IMR-90 (cell line): ENCODE measurements around the gene AGO3. TPM values are rescaled to one million over a fixed set of nuclear protein-coding genes. Genes with fewer than 3 reads are reported as not detected.

Experiments
- ATAC-seq: fragments of 200-7000 bp; cut with Tn5 transposase; 2 replicates; pipeline ENCODE4 v1.9.1; 2020; ENCODE audit warnings: low read depth, mild to moderate bottlenecking, moderate library complexity
- BruUV-seq: library from RNA; stranded (reverse); fragments of 400-500 nt; replicated peaks from 2 replicates; lab custom pipeline; 2021; lab: Mats Ljungman, UMichigan
- CTCF ChIA-PET: fragments of 300-600 bp; formaldehyde crosslinking; extraction: SDS; loops from one replicate; lab custom pipeline; 2021; ENCODE audit warnings: antibody characterized with exemption; lab: Yijun Ruan, JAX
- POLR2A ChIA-PET: fragments of 300-600 bp; sonication (Branson Sonifier 250); formaldehyde crosslinking; loops from one replicate; lab custom pipeline; 2022; ENCODE audit warnings: antibody characterized with exemption; ENCODE audit not compliant: unreplicated experiment; lab: Charles Lee
- DNase-seq: peaks from one replicate; pipeline ENCODE4 v3.0.0; 2013
- H2AFZ ChIP-seq: replicated peaks from 2 replicates; pipeline ENCODE3; 2013; ENCODE audit warnings: low read length, mild to moderate bottlenecking; ENCODE audit not compliant: poor library complexity
- H2AK5ac ChIP-seq: 2 replicates; pipeline ENCODE4 v1.6.1; 2013; ENCODE audit warnings: low read depth, low read length, inconsistent platforms
- H2AK9ac ChIP-seq: replicated peaks from 2 replicates; pipeline ENCODE3; 2013; ENCODE audit warnings: mild to moderate bottlenecking, low read depth, low read length, moderate library complexity; ENCODE audit not compliant: poor library complexity
- H2BK120ac ChIP-seq: 2 replicates; pipeline ENCODE4 v1.6.1; 2013; ENCODE audit warnings: low read depth, low read length, inconsistent platforms
- H2BK15ac ChIP-seq: 3 replicates; pipeline ENCODE4 v1.6.1; 2013; ENCODE audit warnings: low read depth, low read length, inconsistent platforms
- H2BK20ac ChIP-seq: 2 replicates; pipeline ENCODE4 v1.6.1; 2013; ENCODE audit warnings: low read depth, mild to moderate bottlenecking, inconsistent platforms, low read length, moderate library complexity
- H2BK5ac ChIP-seq: 2 replicates; pipeline ENCODE4 v1.6.1; 2013; ENCODE audit warnings: mild to moderate bottlenecking, low read depth, low read length, inconsistent platforms; ENCODE audit not compliant: poor library complexity, severe bottlenecking
- H3K14ac ChIP-seq: replicated peaks from 2 replicates; pipeline ENCODE4 v1.6.1; 2013; ENCODE audit warnings: low read depth, low read length, inconsistent platforms
- H3K18ac ChIP-seq: 2 replicates; pipeline ENCODE4 v1.6.1; 2013; ENCODE audit warnings: low read depth, low read length, control low read depth
- H3K23ac ChIP-seq: 2 replicates; pipeline ENCODE4 v1.6.1; 2013; ENCODE audit warnings: low read depth, low read length, inconsistent platforms
- H3K27ac ChIP-seq: 2 replicates; pipeline ENCODE4 v1.5.1; 2013; ENCODE audit warnings: mild to moderate bottlenecking, control low read depth, low read length; ENCODE audit not compliant: insufficient read depth
- H3K27me3 ChIP-seq: 2 replicates; pipeline ENCODE4 v1.6.1; 2013; ENCODE audit warnings: low read length; ENCODE audit not compliant: control insufficient read depth, insufficient read depth
- H3K36me3 ChIP-seq: 2 replicates; pipeline ENCODE4 v1.6.1; 2013; ENCODE audit warnings: low read length, mixed read lengths; ENCODE audit not compliant: control insufficient read depth, insufficient read depth
- H3K4ac ChIP-seq: 2 replicates; pipeline ENCODE4 v1.6.1; 2013; ENCODE audit warnings: low read depth, low read length, inconsistent platforms
- H3K4me1 ChIP-seq: 2 replicates; pipeline ENCODE4 v1.6.1; 2013; ENCODE audit warnings: low read length, mixed read lengths; ENCODE audit not compliant: control insufficient read depth, insufficient read depth
- H3K4me2 ChIP-seq: 2 replicates; pipeline ENCODE4 v1.6.1; 2013; ENCODE audit warnings: low read depth, mild to moderate bottlenecking, control low read depth, low read length, moderate library complexity
- H3K4me3 ChIP-seq: 2 replicates; pipeline ENCODE4 v1.5.1; 2013; ENCODE audit warnings: low read depth, mild to moderate bottlenecking, control low read depth, low read length, moderate library complexity; ENCODE audit not compliant: insufficient read depth
- H3K56ac ChIP-seq: 2 replicates; pipeline ENCODE4 v1.6.1; 2013; ENCODE audit warnings: low read length, inconsistent platforms; ENCODE audit not compliant: insufficient read depth; ENCODE audit errors: extremely low read depth
- H3K79me1 ChIP-seq, 2 experiments: 2 replicates each; pipeline ENCODE4 v1.6.1; 2013; ENCODE audit warnings: low read length in 2 of 2, inconsistent platforms in 1 of 2, low read depth in 1 of 2
- H3K9ac ChIP-seq: 2 replicates; pipeline ENCODE4 v1.6.1; 2013; ENCODE audit warnings: low read depth, low read length, control low read depth
- H3K9me1 ChIP-seq: 2 replicates; pipeline ENCODE4 v1.6.1; 2013; ENCODE audit warnings: low read length, inconsistent platforms; ENCODE audit not compliant: insufficient read depth
- H3K9me3 ChIP-seq: 2 replicates; pipeline ENCODE4 v1.6.1; 2013; ENCODE audit warnings: low read length; ENCODE audit not compliant: control insufficient read depth, insufficient read depth
- H4K20me1 ChIP-seq: 2 replicates; pipeline ENCODE4 v1.6.1; 2013; ENCODE audit warnings: low read length, inconsistent platforms; ENCODE audit not compliant: insufficient read depth
- H4K5ac ChIP-seq: 2 replicates; pipeline ENCODE4 v1.6.1; 2013; ENCODE audit warnings: mild to moderate bottlenecking, low read depth, low read length, control low read depth
- H4K8ac ChIP-seq, 2 experiments: 2 replicates each; pipeline ENCODE4 v1.6.1; 2013; ENCODE audit warnings: low read depth in 2 of 2, low read length in 2 of 2, control low read depth in 1 of 2, inconsistent platforms in 1 of 2
- H4K91ac ChIP-seq: 2 replicates; pipeline ENCODE4 v1.6.1; 2013; ENCODE audit warnings: low read depth, low read length, inconsistent platforms; ENCODE audit not compliant: insufficient read depth
- CEBPB ChIP-seq: IDR thresholded peaks from 2 replicates; pipeline ENCODE4 v1.6.1; 2012; ENCODE audit warnings: low read depth, low read length, improper control_type of control experiment
- ELK1 ChIP-seq: fragments of 150-350 bp; IDR thresholded peaks from 2 replicates; pipeline ENCODE4 v1.6.1; 2016; ENCODE audit warnings: low read depth, mild to moderate bottlenecking, low read length, moderate library complexity, borderline replicate concordance
- FOS ChIP-seq: fragments of 150-350 bp; IDR thresholded peaks from 2 replicates; pipeline ENCODE4 v1.6.1; 2016; ENCODE audit warnings: low read depth, low read length
- MAFK ChIP-seq: IDR thresholded peaks from 2 replicates; pipeline ENCODE4 v1.6.1; 2012; ENCODE audit warnings: low read depth, low read length, improper control_type of control experiment
- MXI1 ChIP-seq: IDR thresholded peaks from 2 replicates; pipeline ENCODE4 v1.6.1; 2012; ENCODE audit warnings: low read depth, mild to moderate bottlenecking, low read length, moderate library complexity, borderline replicate concordance
- NFE2L2 ChIP-seq: fragments of 150-350 bp; IDR thresholded peaks from 2 replicates; pipeline ENCODE4 v1.6.1; 2016; ENCODE audit warnings: low read depth, mild to moderate bottlenecking, low read length
- POLR2A ChIP-seq: IDR thresholded peaks from 2 replicates; pipeline ENCODE4 v1.6.1; 2012; ENCODE audit warnings: mild to moderate bottlenecking, low read depth, low read length
- RAD21 ChIP-seq: IDR thresholded peaks from 2 replicates; pipeline ENCODE4 v1.6.1; 2012; ENCODE audit warnings: low read length, improper control_type of control experiment
- RCOR1 ChIP-seq: IDR thresholded peaks from 2 replicates; pipeline ENCODE4 v1.6.1; 2012; ENCODE audit warnings: mild to moderate bottlenecking, low read length, improper control_type of control experiment; ENCODE audit not compliant: insufficient replicate concordance
- RFX5 ChIP-seq: IDR thresholded peaks from 2 replicates; pipeline ENCODE4 v1.8.0; 2012; ENCODE audit warnings: low read depth, mild to moderate bottlenecking, low read length, moderate library complexity
- SMC3 ChIP-seq: fragments of 150-350 bp; IDR thresholded peaks from 2 replicates; pipeline ENCODE4 v1.6.1; 2016; ENCODE audit warnings: low read depth, mild to moderate bottlenecking, antibody characterized with exemption, low read length, moderate library complexity
- WGBS, 2 experiments: methylation state at CpG; one replicate each; pipeline versions ENCODE4 v1.1.5 to v1.1.7; 2013; ENCODE audit warnings: missing lambda C conversion rate in 2 of 2; ENCODE audit not compliant: insufficient read length in 1 of 2; ENCODE audit errors: extremely low coverage in 2 of 2; 5-methylcytosine and 5-hydroxymethylcytosine counted together
- dilution Hi-C: fragments of 300-500 bp; cut with HindIII; formaldehyde crosslinking; loops from one replicate; pipeline ENCODE4 v1.14.3; 2018; ENCODE audit warnings: low sequenced_read_pairs; ENCODE audit not compliant: unreplicated experiment
- in situ Hi-C: fragments of 300-500 bp; cut with MboI; formaldehyde crosslinking; loops from 3 replicates; pipeline ENCODE4 v1.14.3; 2019; ENCODE audit warnings: low sequenced_read_pairs, inconsistent platforms, mixed read lengths
- intact Hi-C: fragments of 100-400 bp; cut with micrococcal nuclease; formaldehyde crosslinking; loops from 2 replicates; pipeline ENCODE4 v1.10.0; 2022
- polyA plus RNA-seq, 3 experiments: library from polyadenylated mRNA; depleted of rRNA; stranded (reverse); fragments of >200 nt; gene quantifications; 2 replicates each; pipeline ENCODE4 v1.2.3, GENCODE V29; 2012; ENCODE audit warnings: low replicate concordance in 1 of 3
- total RNA-seq: library from RNA; depleted of rRNA; stranded (reverse); fragments of >200 nt; gene quantifications from 2 replicates; pipeline ENCODE4 v1.2.3, GENCODE V29; 2012

The AGO3 gene
- total and polyA plus RNA-seq, 2 of the 4 experiments (the other 2 are of a cell fraction), result 8.9 to 25.6 TPM

- Histone ChIP-seq H4K91ac (no peak overlapping the region), H3K9me1 (peaks cover 3% of the 10 kb centered on the region; the same call in 1 of the 2 replicates), H3K4me2 (no peak overlapping the region; the same call in 1 of the 2 replicates), H3K4me3 (no peak overlapping the region), H3K56ac (no peak overlapping the region), H3K18ac (no peak overlapping the region), H3K79me1 (no peaks in the 10 kb centered on the region), H4K20me1 (no peaks in the 10 kb centered on the region), H3K9ac (no peak overlapping the region), H3K23ac (no peak overlapping the region), H2AK5ac (no peak overlapping the region), H3K4me1 (no peaks in the 10 kb centered on the region), H3K14ac (no peak overlapping the region), H2AK9ac (no peak overlapping the region), H3K4ac (no peak overlapping the region), H3K9me3 (no peaks in the 10 kb centered on the region), H2BK5ac (no peak overlapping the region), H3K27ac (no peak overlapping the region), H2AFZ (no peak overlapping the region), H2BK20ac (no peak overlapping the region), H4K5ac (no peak overlapping the region), H2BK15ac (no peak overlapping the region), H4K8ac (no peak overlapping the region), H3K36me3 (no peaks in the 10 kb centered on the region), H2BK120ac (no peak overlapping the region), H3K27me3 (no peaks in the 10 kb centered on the region; the same call in 1 of the 2 replicates)
- ATAC-seq (no peak), DNase-seq (no peak)
- ChIA-PET CTCF (no interaction called here), POLR2A (no interaction called here)
- dilution Hi-C loops, result no loop called here
- WGBS, 2 experiments, result no CpG with 5 or more reads among the region's 6 CpGs
- in situ Hi-C loops, result no loop called here
- BruUV-seq, result no TSS peak
- TF ChIP-seq RCOR1, result no peak
- no peak for TF ChIP-seq MXI1
- no peak for TF ChIP-seq NFE2L2
- no peak for TF ChIP-seq POLR2A
- TF ChIP-seq RAD21, result no peak
- TF ChIP-seq MAFK, result no peak
- TF ChIP-seq CEBPB, result no peak
- no peak for TF ChIP-seq RFX5
- TF ChIP-seq FOS, result no peak
- no peak for TF ChIP-seq ELK1
- no peak for TF ChIP-seq SMC3
- intact Hi-C loops, result loop anchor here (10.0 kb wide), 1 partner anchor 146 kb away; the partner anchor contains the start of gene AGO3
Measured at GRCh38 chr1:36080801-36081200, 149.9 kb downstream of the AGO3 start.
